GM03348 (cell line): Measurements from ENCODE around the gene NOP16.
A peak's percentile ranks its signal among the peaks of the same experiment; 100 is the strongest.

ENCODE experiments used
- DNase-seq: peaks from one replicate; pipeline ENCODE4 v3.0.0; 2012; ENCODE audit warnings: low spot score

NOP16 gene

DNA sequence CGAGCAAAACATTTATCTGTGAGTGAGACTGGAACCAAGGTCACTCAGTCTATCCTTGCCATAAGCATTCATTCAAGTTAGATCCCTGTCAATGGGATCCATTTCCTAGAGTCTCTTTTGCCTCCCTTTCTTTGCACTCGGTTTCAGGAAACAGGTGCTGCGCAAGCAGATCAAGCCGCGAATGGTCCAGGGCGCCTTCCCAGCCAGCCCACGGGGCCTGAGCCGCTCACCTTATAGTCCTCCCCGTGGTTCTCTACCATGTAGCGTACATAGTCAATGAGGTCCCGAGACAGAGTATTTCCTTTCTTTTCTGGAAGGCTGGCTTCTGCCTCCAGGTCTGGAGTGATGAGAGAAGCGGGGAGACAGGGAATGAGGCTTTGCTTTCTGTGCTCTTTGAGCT, 3.4 kb downstream of the NOP16 start:
- no peak for DNase-seq

DNA sequence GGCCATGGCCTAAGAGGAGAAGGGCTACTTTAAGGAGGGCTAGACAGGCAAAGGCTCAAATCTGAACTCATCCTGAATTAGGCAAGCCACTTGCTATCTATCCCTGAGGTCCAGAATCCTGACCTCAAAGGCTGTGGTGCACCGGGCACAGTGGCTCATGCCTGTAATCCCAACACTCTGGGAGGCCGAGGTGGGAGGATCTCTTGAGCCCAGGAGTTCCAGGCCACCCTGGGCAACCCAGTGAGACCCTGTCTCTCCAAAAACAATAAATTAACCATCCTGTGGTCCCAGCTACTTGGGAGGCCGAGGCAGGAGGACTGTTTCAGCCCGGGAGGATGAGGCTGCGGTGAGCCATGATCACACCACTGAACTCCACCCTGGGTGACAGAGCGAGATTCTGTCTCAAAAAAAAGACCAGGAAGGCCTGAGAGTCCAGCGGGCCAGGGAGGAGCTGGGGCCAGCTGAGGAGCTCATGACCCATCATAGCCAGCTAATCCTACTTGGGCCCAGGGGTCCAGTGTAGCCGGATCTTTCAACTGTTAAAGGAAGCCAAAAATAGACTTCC, 4.0 kb downstream of the NOP16 start:
- no peak for DNase-seq

DNA sequence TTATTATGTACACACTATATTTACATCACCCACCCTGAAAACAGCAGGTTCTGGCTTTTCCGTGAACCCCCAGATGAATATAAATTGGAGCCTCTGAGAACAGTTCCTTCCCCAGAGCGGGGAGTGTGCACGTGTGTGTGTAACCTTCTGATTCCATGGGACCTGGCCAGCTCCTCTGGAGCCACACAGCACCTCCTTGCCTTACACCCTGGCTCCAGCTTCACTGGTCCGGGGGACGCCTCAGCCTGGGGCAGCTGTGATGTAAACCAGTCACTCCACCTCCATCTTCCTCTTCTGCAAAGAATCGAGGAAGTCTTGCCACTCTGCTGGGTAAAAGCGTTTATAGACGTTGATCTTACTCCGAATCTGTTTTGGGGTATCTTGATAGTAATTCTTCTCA, 4.4 kb downstream of the NOP16 start:
- DNase-seq, result no peak

DNA sequence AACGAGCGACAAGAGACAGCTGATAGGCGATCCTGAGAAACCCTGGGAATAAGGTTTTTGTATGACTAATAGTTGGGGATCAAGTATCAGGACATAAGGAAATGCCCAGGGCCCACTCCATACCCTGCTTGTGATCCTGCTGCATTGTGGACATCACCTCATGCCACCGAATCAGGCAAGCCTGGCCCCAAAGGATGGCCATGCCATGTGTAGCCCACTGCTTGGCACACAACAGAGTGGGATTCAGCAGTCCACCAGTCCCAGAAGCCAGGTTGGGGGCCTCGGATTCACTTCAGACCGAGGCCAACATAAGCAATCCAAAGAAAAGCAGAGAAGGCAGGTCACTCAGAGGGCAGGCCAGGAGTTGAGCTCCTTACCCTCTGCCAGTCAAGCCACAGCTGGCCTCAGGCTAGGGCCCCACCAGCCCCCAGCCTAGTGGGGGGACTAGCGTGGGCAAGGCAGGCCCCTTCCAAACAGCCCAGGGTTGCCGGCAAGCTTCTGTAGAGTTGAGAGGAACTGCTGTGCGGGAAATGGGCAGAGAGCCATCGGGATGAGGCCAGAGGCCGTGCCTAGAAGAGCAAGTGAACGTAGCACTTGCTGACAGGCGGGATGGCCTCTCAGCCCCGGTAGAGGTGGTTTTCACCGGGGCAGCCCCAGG, 5.0 kb downstream of the NOP16 start:
- DNase-seq, result no peak

DNA sequence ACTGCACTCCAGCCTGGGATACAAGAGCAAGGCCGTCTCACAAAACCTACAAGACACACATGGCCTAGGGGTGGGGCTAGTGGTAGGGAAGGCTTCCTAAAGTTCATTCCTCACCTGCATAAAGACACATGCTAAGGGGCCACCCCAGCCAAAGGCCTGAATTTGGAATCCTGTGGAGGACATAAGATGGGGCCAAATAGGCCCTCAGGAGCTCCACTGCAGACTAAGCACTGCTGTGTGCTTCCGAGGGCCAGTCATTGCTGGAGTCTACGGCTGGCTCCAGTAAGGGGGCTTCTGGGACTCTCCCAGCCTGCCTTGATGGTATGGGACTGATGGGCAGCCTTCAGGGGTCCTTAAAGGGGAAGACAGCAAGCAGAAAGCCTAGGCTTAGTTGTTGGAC, 5.7 kb downstream of the NOP16 start:
- no peak for DNase-seq

DNA sequence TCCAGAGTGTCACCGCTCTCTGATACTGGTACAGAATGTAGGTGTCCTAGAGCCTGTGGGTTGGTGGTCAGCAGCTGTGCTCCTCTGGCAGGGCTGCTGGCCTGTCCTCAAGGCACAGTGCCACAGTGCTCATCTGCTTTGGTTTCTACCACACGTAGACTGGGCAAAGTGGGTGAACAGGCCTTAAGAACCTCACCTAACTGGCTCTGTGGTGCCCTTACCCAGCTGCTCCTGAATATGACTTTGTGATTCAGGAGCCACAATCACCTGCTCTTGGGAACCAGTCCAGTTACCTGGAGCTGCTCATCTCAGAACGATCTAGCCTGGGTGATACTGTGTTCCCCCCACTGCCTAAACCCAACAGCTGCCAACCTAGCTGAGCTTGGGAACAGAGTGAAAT, 6.4 kb downstream of the NOP16 start:
- DNase-seq, result no peak

DNA sequence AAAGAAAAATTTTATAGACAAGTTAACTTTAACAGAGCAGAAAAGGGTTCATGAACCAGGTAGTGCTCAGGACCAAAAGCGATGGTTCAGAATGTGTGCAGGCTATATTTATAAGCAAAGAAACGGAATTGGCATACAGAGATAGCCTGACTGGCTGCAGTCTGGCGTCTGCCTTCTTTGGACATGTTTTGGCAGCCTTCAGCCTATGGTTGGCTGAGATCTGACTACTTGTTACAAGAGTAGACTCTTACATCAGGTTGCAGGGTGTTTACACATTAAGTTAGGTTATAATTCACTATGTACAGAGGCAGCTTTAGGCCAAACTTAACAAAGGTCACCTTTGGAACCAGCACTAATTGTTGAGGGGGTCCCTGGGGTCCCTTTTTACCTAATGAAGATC, 7.0 kb downstream of the NOP16 start:
- DNase-seq, result no peak

DNA sequence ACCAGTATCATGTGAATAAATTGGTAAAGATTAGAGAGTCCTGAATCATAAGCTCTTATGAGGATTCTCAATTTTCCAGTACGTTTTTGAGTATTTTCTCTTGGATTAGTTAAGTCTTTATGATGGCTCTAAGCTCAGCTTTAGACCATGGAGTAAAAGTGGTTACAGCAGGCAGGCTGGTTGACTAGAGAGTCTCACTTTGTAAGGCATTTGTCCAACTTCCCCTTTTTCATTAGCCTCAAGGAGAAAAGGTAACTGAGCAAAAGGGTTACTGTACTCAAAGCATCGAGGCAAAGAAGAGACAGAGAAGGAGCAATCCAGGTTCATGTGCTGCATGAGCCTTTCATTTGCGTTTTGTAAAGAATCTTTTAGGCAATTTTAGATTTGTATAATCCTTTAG, 8.5 kb downstream of the NOP16 start:
- DNase-seq, result no peak

DNA sequence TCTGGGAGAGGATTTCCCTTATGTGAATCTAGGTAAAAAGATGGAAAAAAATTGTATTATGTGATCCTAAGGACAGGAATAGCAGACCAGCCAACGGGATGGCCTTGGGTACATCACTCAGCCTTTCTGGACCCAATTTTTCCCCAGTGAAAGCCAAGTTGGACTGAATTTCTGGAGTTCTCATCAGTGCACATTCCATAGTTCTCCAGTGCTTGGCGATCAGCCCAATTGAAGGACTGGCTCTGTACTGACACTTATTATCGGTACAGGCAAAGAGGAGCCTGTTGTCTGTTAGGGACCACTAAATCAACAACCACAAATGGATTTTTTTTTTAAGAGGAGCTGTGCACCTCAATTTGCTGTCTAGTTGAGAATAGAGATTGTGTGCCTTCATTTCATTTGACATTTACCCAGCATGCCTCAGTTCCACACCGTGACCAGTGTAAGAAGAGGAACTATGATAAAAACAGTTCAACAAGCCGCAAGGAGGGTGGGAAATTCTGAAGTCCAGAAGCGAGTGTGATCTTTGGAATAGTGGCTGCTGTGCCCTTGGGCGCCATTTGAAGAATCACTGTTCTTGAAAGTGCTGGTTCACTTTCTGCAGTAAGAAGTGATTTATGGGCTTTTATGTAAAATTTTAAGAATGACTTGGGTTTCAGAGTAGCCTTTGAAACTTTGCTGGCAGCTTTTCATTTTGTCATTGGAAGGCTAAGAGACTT, 15.1 kb downstream of the NOP16 start:
- peak; percentile 29 for DNase-seq

DNA sequence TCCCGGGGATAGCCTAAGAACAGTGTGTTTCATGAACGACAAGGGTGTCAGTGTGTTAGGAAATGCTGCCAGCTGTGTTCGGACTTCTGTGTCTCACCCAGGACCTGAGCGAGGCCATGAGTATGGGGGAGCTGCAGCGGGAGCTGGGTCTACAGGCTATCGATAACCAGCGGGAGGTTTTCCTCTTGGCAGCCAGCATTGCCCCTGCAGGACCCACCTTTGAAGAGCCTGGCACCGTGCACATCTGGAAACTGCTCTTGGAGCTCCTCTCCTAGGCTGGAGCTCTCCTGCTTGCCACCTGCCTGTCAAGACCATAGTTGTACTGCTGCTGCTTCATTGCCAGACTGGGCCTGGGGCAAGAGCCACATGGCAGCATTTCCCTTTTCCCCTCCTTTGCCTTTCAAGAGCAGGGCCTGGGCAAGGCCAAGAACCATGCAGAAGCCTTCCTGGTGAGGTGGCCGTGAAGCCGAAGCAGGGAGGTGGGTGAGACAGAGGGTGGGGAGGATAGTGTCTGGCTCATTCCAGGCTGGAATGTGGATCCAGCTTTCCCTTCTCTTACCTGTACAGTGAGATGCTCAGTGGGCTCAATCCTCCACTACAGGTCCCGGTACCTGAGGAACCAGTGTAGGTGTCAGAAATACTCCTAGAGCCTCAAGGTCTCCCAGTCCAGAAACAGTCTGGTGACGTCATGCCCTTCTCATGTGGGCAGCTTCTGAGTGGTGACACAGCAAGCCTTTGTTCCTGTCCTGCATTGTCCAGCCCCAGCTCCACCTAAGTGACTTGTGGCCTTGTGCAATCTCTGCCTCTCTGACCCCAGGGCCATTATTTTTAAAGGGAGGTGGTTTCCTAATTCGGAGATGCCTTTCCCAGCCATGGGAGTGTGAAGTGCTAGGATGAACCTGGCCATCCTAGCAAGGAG, 16.5 kb downstream of the NOP16 start:
- DNase-seq, result no peak

DNA sequence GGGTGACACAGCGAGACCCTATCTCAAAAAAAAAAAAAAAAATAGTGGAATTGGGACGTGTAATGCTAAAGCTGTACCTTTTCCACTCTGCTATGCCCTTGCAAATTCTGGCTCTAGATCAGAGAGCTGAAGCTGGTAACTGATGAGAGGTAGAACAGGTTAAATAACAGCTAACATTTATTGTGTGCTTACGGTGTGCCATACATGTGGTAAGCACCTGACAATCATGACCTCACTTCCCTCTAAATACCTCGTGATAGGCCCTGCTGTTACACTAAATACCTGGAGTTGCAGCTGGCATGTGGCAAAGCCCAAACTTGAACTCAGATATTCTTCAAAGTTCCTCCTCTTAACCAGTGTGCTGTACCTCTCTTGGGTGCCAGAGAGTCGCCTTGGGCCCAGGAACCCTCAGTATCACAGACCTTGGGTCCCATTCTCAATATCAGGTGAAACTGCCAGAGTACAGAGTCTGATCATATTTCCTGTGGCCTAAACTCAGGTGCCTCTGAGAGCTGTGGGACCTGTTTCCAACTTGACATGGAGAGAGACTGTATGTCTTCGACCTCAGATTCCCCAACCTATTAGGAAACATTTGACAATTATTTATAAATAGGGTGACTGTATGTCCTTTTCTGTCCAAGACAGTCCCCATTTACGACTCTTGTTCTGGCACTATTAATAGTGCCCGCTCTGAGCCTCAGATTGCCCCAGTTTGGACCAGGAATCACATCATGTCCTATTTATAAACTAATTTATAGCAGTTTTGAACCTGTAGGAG, 18.3 kb downstream of the NOP16 start:
- no peak for DNase-seq

DNA sequence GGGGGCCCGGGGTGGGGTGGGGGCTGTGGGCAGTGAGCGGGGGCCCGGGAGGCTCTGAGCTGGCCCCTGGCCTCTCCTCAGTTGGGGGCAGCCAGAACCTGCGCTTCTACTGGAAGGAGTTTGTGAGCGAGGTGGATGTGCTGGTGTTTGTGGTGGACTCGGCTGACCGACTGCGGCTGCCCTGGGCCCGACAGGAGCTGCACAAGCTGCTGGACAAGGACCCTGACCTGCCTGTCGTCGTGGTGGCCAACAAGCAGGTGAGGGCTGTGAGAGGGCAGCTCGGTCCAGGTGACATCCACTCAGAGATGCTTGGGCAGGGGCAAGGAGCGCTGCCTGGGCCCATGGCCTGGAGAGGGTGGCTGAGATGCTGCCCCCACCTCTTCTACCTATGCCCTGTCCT, 19.7 kb downstream of the NOP16 start:
- DNase-seq, result no peak

DNA sequence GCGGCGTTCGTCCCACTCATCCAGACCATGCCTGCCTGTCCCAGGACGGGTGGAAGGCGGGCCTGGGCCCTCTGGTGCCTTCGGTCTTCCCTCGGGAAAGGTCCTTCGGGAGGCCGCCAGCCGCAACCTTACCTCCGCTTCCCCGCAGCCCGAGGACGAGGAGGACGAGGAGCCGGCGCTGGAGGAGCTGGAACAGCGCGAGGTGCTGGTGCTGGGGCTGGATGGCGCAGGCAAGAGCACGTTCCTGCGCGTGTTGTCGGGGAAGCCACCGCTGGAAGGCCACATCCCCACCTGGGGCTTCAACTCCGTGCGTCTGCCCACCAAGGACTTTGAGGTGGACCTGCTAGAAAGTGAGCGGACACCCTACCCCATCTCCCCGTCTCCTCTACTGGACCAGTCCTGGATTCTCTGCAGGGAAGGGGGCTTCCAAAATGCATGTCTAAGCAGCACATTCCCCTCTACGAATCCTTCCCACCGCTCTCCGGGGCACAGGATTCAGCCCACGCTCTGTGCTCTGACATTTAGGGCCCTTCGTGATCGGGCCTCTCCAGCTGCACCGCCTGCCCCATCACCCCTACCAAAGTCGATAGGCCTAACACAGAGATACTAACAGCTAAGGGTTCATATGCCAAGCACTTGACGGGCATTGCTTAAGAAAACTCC, 22.0 kb downstream of the NOP16 start:
- no peak for DNase-seq

DNA sequence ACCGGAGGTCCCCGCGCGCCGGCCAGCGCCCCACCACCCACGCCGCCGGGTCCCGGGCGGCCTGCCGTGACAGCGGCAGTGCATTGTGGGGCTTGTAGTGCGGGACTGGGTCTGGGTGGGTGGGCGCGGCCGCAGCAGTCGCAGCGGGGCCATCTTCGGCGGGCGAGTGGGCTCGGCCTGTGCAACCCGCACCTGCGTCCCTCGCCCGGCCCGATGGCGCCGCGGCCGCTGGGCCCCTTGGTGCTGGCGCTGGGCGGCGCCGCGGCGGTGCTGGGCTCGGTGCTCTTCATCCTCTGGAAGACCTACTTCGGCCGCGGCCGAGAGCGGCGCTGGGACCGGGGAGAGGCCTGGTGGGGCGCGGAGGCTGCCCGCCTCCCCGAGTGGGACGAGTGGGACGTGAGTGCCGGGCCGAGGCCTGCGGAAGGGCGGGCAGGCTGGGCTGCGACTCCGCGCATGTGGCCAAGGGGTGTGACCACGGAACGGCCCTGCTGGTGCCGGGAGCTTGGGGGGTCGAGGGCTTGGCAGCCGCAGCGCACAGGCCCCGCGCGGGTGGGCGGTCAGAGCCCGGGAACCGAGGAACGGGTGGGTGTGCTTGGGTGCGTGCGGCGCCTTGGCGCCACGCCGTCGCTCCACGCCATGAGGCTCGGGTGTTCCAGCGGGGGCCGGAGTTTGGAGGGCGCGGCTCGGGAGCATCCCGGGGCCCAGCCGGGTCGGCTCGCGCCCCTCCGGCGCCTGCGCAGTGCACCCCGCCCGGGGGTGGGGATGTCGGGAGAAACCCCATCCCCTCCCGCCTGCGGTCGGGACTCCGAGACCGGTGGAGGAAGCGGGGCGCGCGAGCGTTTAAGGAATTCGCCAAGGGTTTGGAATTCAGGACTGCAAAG, 22.8 kb downstream of the NOP16 start, which contains the start of gene ARL10:
ARL10 (plus strand) TSS at position 137 of the 881 bp plus-strand sequence; CDS start at position 214, 77 bp downstream.
- peak; percentile 97 for DNase-seq

DNA sequence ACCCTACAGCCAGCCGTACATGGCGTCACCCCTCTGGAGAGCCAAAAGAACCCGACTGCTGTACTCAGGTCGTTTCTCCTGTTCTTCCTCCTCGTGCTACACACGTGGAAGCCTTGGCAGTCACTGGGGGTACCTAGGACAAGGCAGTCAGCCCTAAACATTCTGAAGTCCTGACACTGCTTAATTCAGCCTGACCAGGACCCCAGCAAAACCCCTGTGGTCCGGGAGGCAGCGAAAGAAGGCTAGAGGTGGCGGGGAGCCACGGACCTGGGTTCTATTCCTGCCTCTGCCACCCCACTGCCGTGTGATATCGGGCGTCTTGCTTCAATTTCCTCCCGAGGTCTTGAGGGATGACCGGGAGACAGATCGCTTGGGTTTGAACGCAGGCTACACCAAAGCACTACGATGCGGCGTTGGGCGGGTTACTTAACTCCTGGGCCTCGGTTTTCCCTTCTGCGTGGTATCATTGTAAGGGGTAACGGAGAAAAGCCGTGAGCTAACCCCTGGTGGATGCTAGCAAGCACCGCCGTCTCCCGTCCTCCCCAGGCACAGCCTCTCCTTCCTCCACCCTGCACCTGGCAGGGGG, 23.5 kb downstream of the NOP16 start:
- DNase-seq, result no peak

DNA sequence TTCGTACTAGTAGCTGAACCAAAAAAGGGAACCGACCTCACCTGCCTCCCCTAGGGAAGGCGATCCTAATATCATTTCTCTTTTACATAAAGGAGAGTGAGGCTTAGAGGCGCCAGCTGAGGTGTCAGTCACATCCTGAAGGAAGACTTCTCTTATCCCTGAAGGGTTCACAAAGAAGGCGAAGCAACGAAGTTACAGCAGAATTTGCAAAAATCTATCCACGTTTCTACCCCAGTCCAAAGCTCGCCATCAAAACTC, 26.2 kb downstream of the NOP16 start:
- DNase-seq, result no peak

DNA sequence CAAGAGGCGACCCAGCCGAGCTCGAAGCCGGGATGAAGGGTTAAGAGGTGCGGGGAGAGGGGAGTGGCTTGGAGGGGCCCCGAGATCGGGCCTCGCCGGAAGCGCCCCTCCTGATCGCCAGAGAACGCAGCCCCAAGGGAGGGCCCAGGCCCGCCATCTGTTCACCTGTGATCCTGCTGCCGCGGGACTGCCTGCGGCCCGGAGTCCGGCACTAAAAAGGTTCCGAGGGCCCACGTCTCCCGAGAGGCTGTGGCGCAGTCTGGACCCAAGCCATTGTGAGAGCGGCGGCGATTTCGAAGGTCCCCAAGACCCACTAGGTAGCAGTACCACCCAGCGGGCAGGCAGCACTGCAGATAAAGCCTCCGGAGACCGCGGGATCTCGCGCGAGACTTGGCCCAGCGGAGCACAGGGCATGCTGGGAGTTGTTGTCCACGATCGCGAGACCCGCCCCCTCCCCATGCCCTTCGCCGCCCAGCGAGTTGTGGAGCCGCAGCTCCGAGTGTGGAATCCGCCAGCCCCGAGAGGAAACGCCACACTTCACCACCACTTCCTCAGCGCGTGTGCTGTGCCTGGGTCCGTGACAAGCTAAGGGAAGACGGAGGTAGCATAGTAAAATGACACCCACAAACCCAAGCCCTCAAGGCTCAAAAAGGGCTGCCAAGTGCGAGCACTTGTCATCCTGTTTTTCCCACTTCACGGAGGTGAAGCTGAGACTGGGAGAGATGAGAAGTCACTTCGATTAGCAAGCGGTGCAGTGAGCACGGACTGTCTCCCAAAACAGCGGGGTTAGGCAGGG, 26.8 kb downstream of the NOP16 start, which contains the start of gene KIAA1191:
KIAA1191 (minus strand) TSS at position 328 of the 796 bp plus-strand sequence. CDS start 2,256 bp downstream, outside the sequence.
- peak; percentile 96 for DNase-seq

DNA sequence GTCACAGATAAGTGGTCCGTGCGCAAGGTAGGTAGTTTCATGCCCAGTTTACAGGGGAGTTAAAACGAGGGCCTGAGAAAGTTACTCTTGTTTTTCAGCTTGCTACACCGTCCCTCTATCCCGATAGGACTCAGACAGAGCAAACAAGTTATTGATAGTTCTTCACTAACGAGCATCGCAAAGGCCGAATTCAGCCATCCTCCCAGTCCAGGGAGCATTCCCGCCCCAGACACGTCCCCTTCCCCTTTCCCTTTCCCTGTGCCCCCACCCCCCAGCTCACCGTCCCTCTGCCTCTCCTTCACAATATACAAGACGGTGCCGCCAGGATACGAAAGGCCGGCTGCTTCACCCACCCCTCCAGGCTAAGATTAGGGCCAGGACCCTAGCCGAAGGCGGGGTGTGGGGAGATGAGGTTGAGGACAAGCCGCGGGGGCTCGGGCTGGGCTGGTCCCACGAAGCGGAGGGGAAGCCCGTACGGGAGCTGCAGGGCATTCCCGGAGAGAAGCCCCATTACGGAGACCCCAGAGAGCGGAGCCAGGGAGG, 27.4 kb downstream of the NOP16 start:
- DNase-seq, result no peak

DNA sequence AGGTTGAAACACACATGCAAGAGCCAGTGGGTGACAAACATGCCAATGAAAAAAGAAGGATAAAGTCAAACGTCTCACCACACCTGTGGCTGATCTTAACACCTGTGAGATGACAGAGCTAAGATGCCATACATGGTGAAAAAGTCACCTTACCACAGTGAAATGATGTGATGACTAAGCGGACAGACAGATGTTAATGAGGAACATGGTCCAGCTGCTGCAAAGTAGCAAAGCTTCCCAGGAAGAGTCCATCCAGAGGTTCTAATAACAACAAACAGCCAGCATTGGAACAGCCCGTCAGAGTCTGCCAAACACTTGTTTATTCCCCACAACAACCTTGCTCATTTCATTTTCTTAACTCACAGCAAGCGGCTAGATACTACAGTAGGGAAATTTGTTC, 28.7 kb downstream of the NOP16 start:
- no peak for DNase-seq
